ENCODE results near the gene ZBTB42. TPM values are rescaled to one million over a fixed set of nuclear protein-coding genes. Genes with fewer than 3 reads are reported as not detected.

Gene ZBTB42
- total and polyA plus RNA-seq, 2 of the 13 experiments (the other 11 are each of a cell fraction or from before 2014, with no cell fraction given) = 2.8 to 4.2 TPM

DNA sequence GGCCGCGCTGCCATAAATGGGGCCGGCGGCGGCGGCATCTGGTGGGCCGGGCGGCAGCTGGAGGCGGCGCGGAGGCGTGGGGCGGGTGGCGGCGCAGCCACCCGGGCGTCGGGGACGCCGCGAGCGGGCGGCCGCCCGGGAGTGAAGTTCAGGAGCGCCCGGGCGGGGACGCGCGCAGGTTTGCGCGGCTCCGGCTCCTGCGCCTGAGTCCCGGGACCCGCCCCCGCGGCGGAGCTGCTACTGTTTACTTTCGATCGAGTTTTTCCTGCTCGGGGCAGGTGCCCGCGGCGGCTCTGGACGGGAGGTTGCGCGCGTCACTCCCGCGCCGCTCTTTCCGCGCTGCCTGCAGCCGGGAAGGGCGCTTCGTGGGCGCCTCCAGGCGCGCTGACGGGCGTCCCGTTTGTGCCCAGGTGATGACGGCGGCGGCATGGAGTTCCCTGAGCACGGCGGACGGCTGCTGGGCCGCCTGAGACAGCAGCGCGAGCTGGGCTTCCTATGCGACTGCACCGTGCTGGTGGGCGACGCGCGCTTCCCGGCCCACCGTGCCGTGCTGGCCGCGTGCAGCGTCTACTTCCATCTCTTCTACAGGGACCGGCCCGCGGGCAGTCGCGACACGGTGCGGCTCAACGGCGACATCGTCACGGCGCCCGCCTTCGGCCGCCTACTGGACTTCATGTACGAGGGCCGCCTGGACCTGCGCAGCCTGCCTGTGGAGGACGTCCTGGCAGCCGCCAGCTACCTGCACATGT is at the start of gene ZBTB42 (continued):
- TF ChIP-seq PITX1 (CRISPR knock-in tag; IDR thresholded peaks at IDR 0.05) (peak; percentile 7; the same call in 1 of the 2 replicates), YY1 (IDR thresholded peaks at IDR 0.05; ENCODE audit: insufficient read depth, insufficient replicate concordance, low read depth, low read length) (peak; percentile 17), ZNF563 (CRISPR knock-in tag; IDR thresholded peaks at IDR 0.05) (no peak; the same call in 1 of the 2 replicates), STAT5B (CRISPR knock-in tag; IDR thresholded peaks at IDR 0.05) (no peak), NFRKB (IDR thresholded peaks at IDR 0.05) (no peak), ZNF331 (CRISPR knock-in tag; IDR thresholded peaks at IDR 0.05) (no peak), FOXJ3 (CRISPR knock-in tag; IDR thresholded peaks at IDR 0.05; ENCODE audit: borderline replicate concordance) (no peak; the same call in 1 of the 2 replicates), NFE2L1 (CRISPR knock-in tag; IDR thresholded peaks at IDR 0.05; ENCODE audit: borderline replicate concordance) (peak; percentile 14; the same call in 1 of the 2 replicates), GRHL1 (CRISPR knock-in tag; conservative IDR thresholded peaks at IDR 0.05) (no peak), MTA1 (CRISPR knock-in tag; IDR thresholded peaks at IDR 0.05; ENCODE audit: borderline replicate concordance) (peak; percentile 63; the same call in 1 of the 2 replicates), HNRNPUL1 (IDR thresholded peaks at IDR 0.05; ENCODE audit: low read depth, low read length) (no peak), ZNF790 (CRISPR knock-in tag; IDR thresholded peaks at IDR 0.05; ENCODE audit: borderline replicate concordance) (peak; percentile 66; the same call in 1 of the 2 replicates), ZBTB1 (CRISPR knock-in tag; IDR thresholded peaks at IDR 0.05; ENCODE audit: borderline replicate concordance) (no peak), AGO2 (optimal IDR thresholded peaks at IDR 0.05; ENCODE audit: low read depth, low read length) (peak; percentile 22), PHF20 (CRISPR knock-in tag; IDR thresholded peaks at IDR 0.05) (0 out of 2 replicates have a peak, but pooled peaks have one; percentile 35), CEBPB (IDR thresholded peaks at IDR 0.05; ENCODE audit: borderline replicate concordance, low read depth, low read length) (no peak), PRDM15 (CRISPR knock-in tag; IDR thresholded peaks at IDR 0.05) (peak; percentile 25; the same call in 1 of the 2 replicates), AKAP8 (CRISPR knock-in tag; IDR thresholded peaks at IDR 0.05) (no peak; the same call in 1 of the 2 replicates), HMG20B (CRISPR knock-in tag; conservative IDR thresholded peaks at IDR 0.05) (no peak; the same call in 1 of the 2 replicates), CENPT (CRISPR knock-in tag; IDR thresholded peaks at IDR 0.05; ENCODE audit: low read depth) (no peak)
- TF ChIP-seq, protein P1, sequence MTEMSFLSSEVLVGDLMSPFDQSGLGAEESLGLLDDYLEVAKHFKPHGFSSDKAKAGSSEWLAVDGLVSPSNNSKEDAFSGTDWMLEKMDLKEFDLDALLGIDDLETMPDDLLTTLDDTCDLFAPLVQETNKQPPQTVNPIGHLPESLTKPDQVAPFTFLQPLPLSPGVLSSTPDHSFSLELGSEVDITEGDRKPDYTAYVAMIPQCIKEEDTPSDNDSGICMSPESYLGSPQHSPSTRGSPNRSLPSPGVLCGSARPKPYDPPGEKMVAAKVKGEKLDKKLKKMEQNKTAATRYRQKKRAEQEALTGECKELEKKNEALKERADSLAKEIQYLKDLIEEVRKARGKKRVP (CRISPR knock-in tag; IDR thresholded peaks at IDR 0.05) = no peak
- TF ChIP-seq, protein P2, sequence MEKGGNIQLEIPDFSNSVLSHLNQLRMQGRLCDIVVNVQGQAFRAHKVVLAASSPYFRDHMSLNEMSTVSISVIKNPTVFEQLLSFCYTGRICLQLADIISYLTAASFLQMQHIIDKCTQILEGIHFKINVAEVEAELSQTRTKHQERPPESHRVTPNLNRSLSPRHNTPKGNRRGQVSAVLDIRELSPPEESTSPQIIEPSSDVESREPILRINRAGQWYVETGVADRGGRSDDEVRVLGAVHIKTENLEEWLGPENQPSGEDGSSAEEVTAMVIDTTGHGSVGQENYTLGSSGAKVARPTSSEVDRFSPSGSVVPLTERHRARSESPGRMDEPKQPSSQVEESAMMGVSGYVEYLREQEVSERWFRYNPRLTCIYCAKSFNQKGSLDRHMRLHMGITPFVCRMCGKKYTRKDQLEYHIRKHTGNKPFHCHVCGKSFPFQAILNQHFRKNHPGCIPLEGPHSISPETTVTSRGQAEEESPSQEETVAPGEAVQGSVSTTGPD (CRISPR knock-in tag; IDR thresholded peaks at IDR 0.05) = no peak

Data from HepG2 (cell line).